ENCODE results near the gene PLA2G10. TPM values are rescaled to one million over a fixed set of nuclear protein-coding genes. Genes with fewer than 3 reads are reported as not detected.

Gene PLA2G10
- total and polyA plus RNA-seq, 2 of the 13 experiments (the other 11 are each of a cell fraction or from before 2014, with no cell fraction given), result not detected

DNA sequence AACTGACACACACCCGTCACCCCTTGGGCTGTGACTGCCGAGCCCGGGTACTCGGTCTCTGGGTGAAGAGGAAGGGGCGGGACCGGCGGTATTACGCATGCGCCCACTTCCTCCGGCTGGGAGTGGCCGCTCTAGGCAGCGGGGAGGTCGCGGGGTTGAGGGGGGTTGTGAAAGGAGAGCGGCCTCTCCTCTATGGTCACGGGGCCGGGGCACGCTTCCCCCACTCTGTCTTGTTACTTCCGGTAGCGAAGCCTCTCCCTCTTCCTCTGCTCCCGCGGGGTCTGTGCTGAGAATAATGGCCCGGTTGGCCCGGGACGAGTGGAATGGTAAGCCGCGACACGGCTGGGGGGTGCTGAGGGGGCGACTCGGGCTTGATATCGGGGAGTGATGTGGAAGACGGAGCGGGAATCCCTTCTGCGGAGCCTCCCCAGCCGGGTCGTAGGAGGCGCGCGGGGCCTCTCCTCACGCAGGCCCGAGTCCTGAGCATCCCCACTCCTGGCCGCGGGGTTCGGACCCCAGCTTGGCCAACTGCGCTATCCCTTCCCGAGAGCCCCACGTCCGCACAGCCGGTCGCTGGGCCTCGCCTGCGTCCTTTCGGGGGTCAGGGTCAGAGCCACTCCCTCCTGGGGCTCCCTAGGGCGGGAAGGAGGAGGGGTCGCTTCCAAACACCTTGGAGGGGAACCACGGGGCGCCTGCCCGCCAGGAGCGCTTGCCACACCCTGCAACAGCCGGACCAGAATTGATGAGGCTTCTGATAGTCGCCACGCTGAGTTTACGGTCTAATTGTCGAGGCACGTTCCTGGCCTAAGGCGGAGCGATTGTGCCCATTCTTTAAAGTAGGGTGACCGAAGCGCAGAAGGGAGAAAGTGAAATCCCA is 61.2 kb downstream of the PLA2G10 start, which contains the start of gene BFAR (continued):
- TF ChIP-seq NCOA1 (CRISPR knock-in tag; IDR thresholded peaks at IDR 0.05) (no peak), ZNF879 (CRISPR knock-in tag; IDR thresholded peaks at IDR 0.05) (0 out of 2 replicates have a peak, but pooled peaks have one; percentile 39), ASH2L (IDR thresholded peaks at IDR 0.05; ENCODE audit: insufficient read length, low read depth, low read length) (peak; percentile 91), ZKSCAN8 (CRISPR knock-in tag; IDR thresholded peaks at IDR 0.05; ENCODE audit: borderline replicate concordance) (peak; percentile 91), KLF12 (CRISPR knock-in tag; IDR thresholded peaks at IDR 0.05; ENCODE audit: borderline replicate concordance) (peak; percentile 45; the same call in 1 of the 2 replicates), TRIM24 (CRISPR knock-in tag; IDR thresholded peaks at IDR 0.05) (no peak), ZNF17 (CRISPR knock-in tag; IDR thresholded peaks at IDR 0.05) (0 out of 2 replicates have a peak, but pooled peaks have one; percentile 20), ZSCAN9 (CRISPR knock-in tag; IDR thresholded peaks at IDR 0.05; ENCODE audit: borderline replicate concordance) (peak; percentile 96), TCF12 (IDR thresholded peaks at IDR 0.05) (no peak), TCF12 (CRISPR knock-in tag; IDR thresholded peaks at IDR 0.05) (0 out of 2 replicates have a peak, but pooled peaks have one; percentile 32), ZNF75D (CRISPR knock-in tag; IDR thresholded peaks at IDR 0.05; ENCODE audit: borderline replicate concordance) (no peak), RORA (CRISPR knock-in tag; IDR thresholded peaks at IDR 0.05) (no peak), ZNF3 (CRISPR knock-in tag; IDR thresholded peaks at IDR 0.05) (0 out of 2 replicates have a peak, but pooled peaks have one; percentile 35), ZSCAN12 (CRISPR knock-in tag; IDR thresholded peaks at IDR 0.05) (peak; percentile 63; the same call in 1 of the 2 replicates), FOXA3 (CRISPR knock-in tag; IDR thresholded peaks at IDR 0.05) (peak; percentile 80), MED8 (CRISPR knock-in tag; IDR thresholded peaks at IDR 0.05; ENCODE audit: insufficient replicate concordance) (peak; percentile 33), YEATS2 (CRISPR knock-in tag; IDR thresholded peaks at IDR 0.05; ENCODE audit: borderline replicate concordance) (peak; percentile 98), ZNF776 (CRISPR knock-in tag; IDR thresholded peaks at IDR 0.05) (no peak)
- TF ChIP-seq, protein P1, sequence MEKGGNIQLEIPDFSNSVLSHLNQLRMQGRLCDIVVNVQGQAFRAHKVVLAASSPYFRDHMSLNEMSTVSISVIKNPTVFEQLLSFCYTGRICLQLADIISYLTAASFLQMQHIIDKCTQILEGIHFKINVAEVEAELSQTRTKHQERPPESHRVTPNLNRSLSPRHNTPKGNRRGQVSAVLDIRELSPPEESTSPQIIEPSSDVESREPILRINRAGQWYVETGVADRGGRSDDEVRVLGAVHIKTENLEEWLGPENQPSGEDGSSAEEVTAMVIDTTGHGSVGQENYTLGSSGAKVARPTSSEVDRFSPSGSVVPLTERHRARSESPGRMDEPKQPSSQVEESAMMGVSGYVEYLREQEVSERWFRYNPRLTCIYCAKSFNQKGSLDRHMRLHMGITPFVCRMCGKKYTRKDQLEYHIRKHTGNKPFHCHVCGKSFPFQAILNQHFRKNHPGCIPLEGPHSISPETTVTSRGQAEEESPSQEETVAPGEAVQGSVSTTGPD (CRISPR knock-in tag; IDR thresholded peaks at IDR 0.05), result no peak
- TF ChIP-seq, protein P2, sequence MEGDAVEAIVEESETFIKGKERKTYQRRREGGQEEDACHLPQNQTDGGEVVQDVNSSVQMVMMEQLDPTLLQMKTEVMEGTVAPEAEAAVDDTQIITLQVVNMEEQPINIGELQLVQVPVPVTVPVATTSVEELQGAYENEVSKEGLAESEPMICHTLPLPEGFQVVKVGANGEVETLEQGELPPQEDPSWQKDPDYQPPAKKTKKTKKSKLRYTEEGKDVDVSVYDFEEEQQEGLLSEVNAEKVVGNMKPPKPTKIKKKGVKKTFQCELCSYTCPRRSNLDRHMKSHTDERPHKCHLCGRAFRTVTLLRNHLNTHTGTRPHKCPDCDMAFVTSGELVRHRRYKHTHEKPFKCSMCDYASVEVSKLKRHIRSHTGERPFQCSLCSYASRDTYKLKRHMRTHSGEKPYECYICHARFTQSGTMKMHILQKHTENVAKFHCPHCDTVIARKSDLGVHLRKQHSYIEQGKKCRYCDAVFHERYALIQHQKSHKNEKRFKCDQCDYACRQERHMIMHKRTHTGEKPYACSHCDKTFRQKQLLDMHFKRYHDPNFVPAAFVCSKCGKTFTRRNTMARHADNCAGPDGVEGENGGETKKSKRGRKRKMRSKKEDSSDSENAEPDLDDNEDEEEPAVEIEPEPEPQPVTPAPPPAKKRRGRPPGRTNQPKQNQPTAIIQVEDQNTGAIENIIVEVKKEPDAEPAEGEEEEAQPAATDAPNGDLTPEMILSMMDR (CRISPR knock-in tag; IDR thresholded peaks at IDR 0.05), result no peak; the same call in 1 of the 2 replicates
- TF ChIP-seq, protein P3, sequence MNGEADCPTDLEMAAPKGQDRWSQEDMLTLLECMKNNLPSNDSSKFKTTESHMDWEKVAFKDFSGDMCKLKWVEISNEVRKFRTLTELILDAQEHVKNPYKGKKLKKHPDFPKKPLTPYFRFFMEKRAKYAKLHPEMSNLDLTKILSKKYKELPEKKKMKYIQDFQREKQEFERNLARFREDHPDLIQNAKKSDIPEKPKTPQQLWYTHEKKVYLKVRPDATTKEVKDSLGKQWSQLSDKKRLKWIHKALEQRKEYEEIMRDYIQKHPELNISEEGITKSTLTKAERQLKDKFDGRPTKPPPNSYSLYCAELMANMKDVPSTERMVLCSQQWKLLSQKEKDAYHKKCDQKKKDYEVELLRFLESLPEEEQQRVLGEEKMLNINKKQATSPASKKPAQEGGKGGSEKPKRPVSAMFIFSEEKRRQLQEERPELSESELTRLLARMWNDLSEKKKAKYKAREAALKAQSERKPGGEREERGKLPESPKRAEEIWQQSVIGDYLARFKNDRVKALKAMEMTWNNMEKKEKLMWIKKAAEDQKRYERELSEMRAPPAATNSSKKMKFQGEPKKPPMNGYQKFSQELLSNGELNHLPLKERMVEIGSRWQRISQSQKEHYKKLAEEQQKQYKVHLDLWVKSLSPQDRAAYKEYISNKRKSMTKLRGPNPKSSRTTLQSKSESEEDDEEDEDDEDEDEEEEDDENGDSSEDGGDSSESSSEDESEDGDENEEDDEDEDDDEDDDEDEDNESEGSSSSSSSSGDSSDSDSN (CRISPR knock-in tag; IDR thresholded peaks at IDR 0.05), result peak; percentile 80; the same call in 1 of the 2 replicates
- TF ChIP-seq, protein P4, sequence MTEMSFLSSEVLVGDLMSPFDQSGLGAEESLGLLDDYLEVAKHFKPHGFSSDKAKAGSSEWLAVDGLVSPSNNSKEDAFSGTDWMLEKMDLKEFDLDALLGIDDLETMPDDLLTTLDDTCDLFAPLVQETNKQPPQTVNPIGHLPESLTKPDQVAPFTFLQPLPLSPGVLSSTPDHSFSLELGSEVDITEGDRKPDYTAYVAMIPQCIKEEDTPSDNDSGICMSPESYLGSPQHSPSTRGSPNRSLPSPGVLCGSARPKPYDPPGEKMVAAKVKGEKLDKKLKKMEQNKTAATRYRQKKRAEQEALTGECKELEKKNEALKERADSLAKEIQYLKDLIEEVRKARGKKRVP (CRISPR knock-in tag; IDR thresholded peaks at IDR 0.05), result peak in 1 of 2 experiments; percentile 1; a peak in 2 of 4 replicates
- TF ChIP-seq, protein P5, sequence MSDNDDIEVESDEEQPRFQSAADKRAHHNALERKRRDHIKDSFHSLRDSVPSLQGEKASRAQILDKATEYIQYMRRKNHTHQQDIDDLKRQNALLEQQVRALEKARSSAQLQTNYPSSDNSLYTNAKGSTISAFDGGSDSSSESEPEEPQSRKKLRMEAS (IDR thresholded peaks at IDR 0.05), result no peak; the same call in none of the 2 replicates

All from HepG2 (cell line).